ENCODE data around the gene TMPRSS7.

GRCh38 chr3:112115806-112116383 is 81.4 kb downstream of the TMPRSS7 start:
- TF ChIP-seq, protein P1, sequence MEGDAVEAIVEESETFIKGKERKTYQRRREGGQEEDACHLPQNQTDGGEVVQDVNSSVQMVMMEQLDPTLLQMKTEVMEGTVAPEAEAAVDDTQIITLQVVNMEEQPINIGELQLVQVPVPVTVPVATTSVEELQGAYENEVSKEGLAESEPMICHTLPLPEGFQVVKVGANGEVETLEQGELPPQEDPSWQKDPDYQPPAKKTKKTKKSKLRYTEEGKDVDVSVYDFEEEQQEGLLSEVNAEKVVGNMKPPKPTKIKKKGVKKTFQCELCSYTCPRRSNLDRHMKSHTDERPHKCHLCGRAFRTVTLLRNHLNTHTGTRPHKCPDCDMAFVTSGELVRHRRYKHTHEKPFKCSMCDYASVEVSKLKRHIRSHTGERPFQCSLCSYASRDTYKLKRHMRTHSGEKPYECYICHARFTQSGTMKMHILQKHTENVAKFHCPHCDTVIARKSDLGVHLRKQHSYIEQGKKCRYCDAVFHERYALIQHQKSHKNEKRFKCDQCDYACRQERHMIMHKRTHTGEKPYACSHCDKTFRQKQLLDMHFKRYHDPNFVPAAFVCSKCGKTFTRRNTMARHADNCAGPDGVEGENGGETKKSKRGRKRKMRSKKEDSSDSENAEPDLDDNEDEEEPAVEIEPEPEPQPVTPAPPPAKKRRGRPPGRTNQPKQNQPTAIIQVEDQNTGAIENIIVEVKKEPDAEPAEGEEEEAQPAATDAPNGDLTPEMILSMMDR (conservative IDR thresholded peaks at IDR 0.05; ENCODE audit: low read depth in 2 of 2) = no peak
- no peak for TF ChIP-seq POLR2AphosphoS5 (IDR thresholded peaks at IDR 0.05; ENCODE audit: low read depth)
- no peak for TF ChIP-seq EZH2 (IDR thresholded peaks at IDR 0.05; ENCODE audit: low read depth, unreplicated experiment)
- TF ChIP-seq REST (IDR thresholded peaks at IDR 0.05; ENCODE audit: unreplicated experiment) = no peak
- no peak for TF ChIP-seq CREB1 (CRISPR knock-in tag; IDR thresholded peaks at IDR 0.05; ENCODE audit: low read depth)

Data from GM23338 (cell line).